ENCODE measurements around the gene TMEM88.
A peak's percentile ranks its signal among the peaks of the same experiment; 100 is the strongest.

TMEM88 gene

GRCh38 chr17:7894866-7895265, 40.0 kb downstream of the TMEM88 start:
- H3K9me3 ChIP-seq = no peaks in the 10 kb centered on the region
- no peak overlapping the region for H3K27ac ChIP-seq
- no peaks in the 10 kb centered on the region for H3K27me3 ChIP-seq
- H3K4me3 ChIP-seq (ENCODE audit: low read depth in 1 of 2, low read length in 1 of 2) = no peak overlapping the region
- no peak for TF ChIP-seq CTCF (IDR thresholded peaks at IDR 0.05)
- peaks cover 85% of the 10 kb centered on the region for H3K36me3 ChIP-seq
- peaks cover 12 to 17% of the 10 kb centered on the region in 2 experiments for H3K4me1 ChIP-seq (ENCODE audit: control insufficient read depth in 1 of 2, insufficient read depth in 1 of 2, low read depth in 1 of 2, low read length in 1 of 2)

GRCh38 chr17:7897090-7897489, 42.2 kb downstream of the TMEM88 start:
- no peak for TF ChIP-seq CTCF (IDR thresholded peaks at IDR 0.05)
- Histone ChIP-seq H3K4me1 (ENCODE audit: control insufficient read depth in 1 of 2, insufficient read depth in 1 of 2, low read depth in 1 of 2, low read length in 1 of 2) (no peaks in the 10 kb centered on the region), H3K9me3 (no peaks in the 10 kb centered on the region), H3K27me3 (no peaks in the 10 kb centered on the region), H3K27ac (no peak overlapping the region), H3K36me3 (peaks cover 90% of the 10 kb centered on the region), H3K4me3 (ENCODE audit: low read depth in 1 of 2, low read length in 1 of 2) (no peak overlapping the region)

GRCh38 chr17:7897773-7898172, 42.9 kb downstream of the TMEM88 start:
- no peaks in the 10 kb centered on the region for H3K9me3 ChIP-seq
- no peaks in the 10 kb centered on the region for H3K27me3 ChIP-seq
- peak; percentile 12 for TF ChIP-seq CTCF (IDR thresholded peaks at IDR 0.05)
- no peak overlapping the region for H3K4me3 ChIP-seq (ENCODE audit: low read depth in 1 of 2, low read length in 1 of 2)
- no peaks in the 10 kb centered on the region for H3K4me1 ChIP-seq (ENCODE audit: control insufficient read depth in 1 of 2, insufficient read depth in 1 of 2, low read depth in 1 of 2, low read length in 1 of 2)
- H3K36me3 ChIP-seq = peaks cover 95% of the 10 kb centered on the region
- H3K27ac ChIP-seq = no peak overlapping the region

GRCh38 chr17:7903154-7904103, 48.6 kb downstream of the TMEM88 start:
- no peaks in the 10 kb centered on the region for H3K9me3 ChIP-seq
- no peak overlapping the region for H3K4me3 ChIP-seq (ENCODE audit: low read depth in 1 of 2, low read length in 1 of 2)
- no peaks in the 10 kb centered on the region for H3K27me3 ChIP-seq
- H3K4me1 ChIP-seq (ENCODE audit: control insufficient read depth in 1 of 2, insufficient read depth in 1 of 2, low read depth in 1 of 2, low read length in 1 of 2) = no peaks in the 10 kb centered on the region
- no peak for TF ChIP-seq CTCF (IDR thresholded peaks at IDR 0.05)
- H3K27ac ChIP-seq = no peak overlapping the region
- peaks cover 100% of the 10 kb centered on the region for H3K36me3 ChIP-seq
